Neural cell (in vitro differentiated cells): ENCODE data around the gene BCL7B. TPM values are rescaled to one million over a fixed set of nuclear protein-coding genes. Genes with fewer than 3 reads are reported as not detected.
"Not testable (repeated sequence)": the region's sequence is repeated elsewhere in the genome, so short reads cannot be mapped to it uniquely, and the experiment has no call there.

Experiments used
- H2AFZ ChIP-seq: fragments of 200-600, 300-800 bp; sonication (generic), shearing (Covaris generic); 2 replicates; pipeline ENCODE4 v1.6.0; 2014; ENCODE audit warnings: low read depth, mild to moderate bottlenecking, antibody characterized with exemption, low read length, moderate library complexity
- H3F3A ChIP-seq: fragments of 200-600 bp; shearing (Covaris generic); 2 replicates; pipeline ENCODE4 v1.6.1; 2016; ENCODE audit warnings: mild to moderate bottlenecking, moderate library complexity, mixed read lengths, antibody characterized with exemption, low read length; ENCODE audit not compliant: insufficient read depth, poor library complexity, severe bottlenecking
- H3K27ac ChIP-seq: fragments of 200-600, 300-800 bp; sonication (generic), shearing (Covaris generic); 2 replicates; pipeline ENCODE4 v1.5.1; 2014; ENCODE audit warnings: mild to moderate bottlenecking, low read length, moderate library complexity
- H3K27me3 ChIP-seq: fragments of 300-800, 200-600 bp; sonication (generic), shearing (Covaris generic); 2 replicates; pipeline ENCODE4 v1.6.0; 2014; ENCODE audit warnings: mild to moderate bottlenecking, low read depth, low read length, moderate library complexity; ENCODE audit not compliant: insufficient read depth
- H3K36me3 ChIP-seq: fragments of 300-800, 200-600 bp; sonication (generic), shearing (Covaris generic); 2 replicates; pipeline ENCODE4 v1.5.1; 2014; ENCODE audit warnings: mild to moderate bottlenecking, antibody characterized with exemption, low read length, moderate library complexity; ENCODE audit not compliant: insufficient read depth
- H3K4me2 ChIP-seq: fragments of 300-800, 200-600 bp; sonication (generic), shearing (Covaris generic); 2 replicates; pipeline ENCODE4 v1.6.0; 2014; ENCODE audit warnings: mild to moderate bottlenecking, low read length
- H3K4me3 ChIP-seq: fragments of 300-800, 200-600 bp; sonication (generic), shearing (Covaris generic); 2 replicates; pipeline ENCODE4 v1.5.1; 2014; ENCODE audit warnings: mild to moderate bottlenecking, low read length, moderate library complexity
- H3K79me2 ChIP-seq: fragments of 200-600 bp; shearing (Covaris generic); replicated peaks from 2 replicates; pipeline ENCODE4 v1.6.0; 2014; ENCODE audit warnings: mild to moderate bottlenecking, low read length, moderate library complexity; ENCODE audit not compliant: insufficient read depth
- H3K9ac ChIP-seq: fragments of 300-800, 200-600 bp; sonication (generic), shearing (Covaris generic); 2 replicates; pipeline ENCODE4 v1.6.1; 2016; ENCODE audit warnings: mild to moderate bottlenecking, low read length, mixed read lengths
- H3K9me2 ChIP-seq: fragments of 200-600 bp; shearing (Covaris generic); 2 replicates; pipeline ENCODE4 v1.6.1; 2016; ENCODE audit warnings: mild to moderate bottlenecking, low read length, mixed read lengths; ENCODE audit not compliant: insufficient read depth
- H3K9me3 ChIP-seq: fragments of 200-600, 300-800 bp; sonication (generic), shearing (Covaris generic); 2 replicates; pipeline ENCODE4 v1.6.1; 2016; ENCODE audit warnings: mild to moderate bottlenecking, mixed run types, low read length, moderate library complexity, mixed read lengths
- H4K20me1 ChIP-seq: fragments of 200-600 bp; shearing (Covaris generic); 2 replicates; pipeline ENCODE4 v1.6.1; 2016; ENCODE audit warnings: mild to moderate bottlenecking, mixed run types; ENCODE audit not compliant: insufficient read depth
- CTCF ChIP-seq: fragments of 450-650 bp; IDR thresholded peaks from 2 replicates; pipeline ENCODE4 v1.5.1; 2014; ENCODE audit warnings: antibody characterized with exemption, mild to moderate bottlenecking, moderate library complexity; ENCODE audit not compliant: poor library complexity, severe bottlenecking
- EP300 ChIP-seq: fragments of 450-650 bp; conservative IDR thresholded peaks from 2 replicates; pipeline ENCODE4 v1.6.1; 2014; ENCODE audit warnings: antibody characterized with exemption, mild to moderate bottlenecking, moderate library complexity; ENCODE audit not compliant: poor library complexity, severe bottlenecking
- EZH2 ChIP-seq: fragments of 200-600, 300-800 bp; shearing (Covaris generic), sonication (generic); IDR thresholded peaks from 2 replicates; pipeline ENCODE4 v1.6.1; 2014; ENCODE audit warnings: antibody characterized with exemption, low read length, borderline replicate concordance, mild to moderate bottlenecking; ENCODE audit not compliant: insufficient read depth, poor library complexity, severe bottlenecking
- MXI1 ChIP-seq: fragments of 450-650 bp; conservative IDR thresholded peaks from 2 replicates; pipeline ENCODE4 v1.6.1; 2014; ENCODE audit warnings: antibody characterized with exemption, mild to moderate bottlenecking; ENCODE audit not compliant: poor library complexity, severe bottlenecking
- POLR2AphosphoS5 ChIP-seq: IDR thresholded peaks from 2 replicates; pipeline ENCODE4 v1.6.1; 2012
- RAD21 ChIP-seq: fragments of 450-650 bp; conservative IDR thresholded peaks from 2 replicates; pipeline ENCODE4 v1.6.1; 2014; ENCODE audit warnings: antibody characterized with exemption, mild to moderate bottlenecking, moderate library complexity
- REST ChIP-seq: IDR thresholded peaks from 2 replicates; pipeline ENCODE4 v1.6.1; 2012; ENCODE audit warnings: borderline replicate concordance
- SMC3 ChIP-seq: fragments of 450-650 bp; conservative IDR thresholded peaks from 2 replicates; pipeline ENCODE4 v1.6.1; 2014; ENCODE audit warnings: antibody characterized with exemption, mild to moderate bottlenecking, moderate library complexity; ENCODE audit not compliant: poor library complexity
- TAF1 ChIP-seq: IDR thresholded peaks from 2 replicates; pipeline ENCODE4 v1.6.1; 2012; ENCODE audit warnings: low read depth
- polyA plus RNA-seq: library from polyadenylated mRNA; depleted of rRNA; stranded (reverse); fragments of >200 nt; gene quantifications from 2 replicates; pipeline ENCODE4 v1.2.3, GENCODE V29; 2014

The BCL7B gene
- polyA plus RNA-seq, 1 donor from 2014 or later: 23.6 TPM

GRCh38 chr7:73526896-73527821, 30.3 kb downstream of the BCL7B start:
- no peaks in the 10 kb centered on the region for H4K20me1 ChIP-seq
- H3F3A ChIP-seq: no peaks in the 10 kb centered on the region
- no peaks in the 10 kb centered on the region for H3K9me2 ChIP-seq
- no peak overlapping the region for H2AFZ ChIP-seq
- H3K27ac ChIP-seq: no peak overlapping the region
- H3K9me3 ChIP-seq: no peaks in the 10 kb centered on the region
- no peak for TF ChIP-seq EP300
- no peak for TF ChIP-seq EZH2
- no peak for TF ChIP-seq SMC3
- no peak for TF ChIP-seq RAD21
- no peak for TF ChIP-seq POLR2AphosphoS5
- no peak for TF ChIP-seq CTCF
- TF ChIP-seq REST: no peak
- TF ChIP-seq MXI1: no peak
- no peak for TF ChIP-seq TAF1
- H3K4me3 ChIP-seq: no peak overlapping the region
- H3K4me2 ChIP-seq: no peak overlapping the region
- no peaks in the 10 kb centered on the region for H3K36me3 ChIP-seq
- no peaks in the 10 kb centered on the region for H3K79me2 ChIP-seq
- H3K9ac ChIP-seq: no peak overlapping the region
- no peaks in the 10 kb centered on the region for H3K27me3 ChIP-seq

GRCh38 chr7:73526158-73526494, 31.4 kb downstream of the BCL7B start:
- H3K9ac ChIP-seq, H2AFZ ChIP-seq, H3K27me3 ChIP-seq, H3K4me2 ChIP-seq, H3K4me3 ChIP-seq, H3K9me3 ChIP-seq, H4K20me1 ChIP-seq, H3K27ac ChIP-seq, H3K9me2 ChIP-seq, H3K36me3 ChIP-seq, H3K79me2 ChIP-seq, H3F3A ChIP-seq: not testable (repeated sequence)
